ENCODE data around the gene GCLM.
A peak's percentile ranks its signal among the peaks of the same experiment; 100 is the strongest.

GCLM gene

GRCh38 chr1:93846206-93846991 lies 62.8 kb downstream of the GCLM start:
- peak; percentile 94 for DNase-seq

DNA sequence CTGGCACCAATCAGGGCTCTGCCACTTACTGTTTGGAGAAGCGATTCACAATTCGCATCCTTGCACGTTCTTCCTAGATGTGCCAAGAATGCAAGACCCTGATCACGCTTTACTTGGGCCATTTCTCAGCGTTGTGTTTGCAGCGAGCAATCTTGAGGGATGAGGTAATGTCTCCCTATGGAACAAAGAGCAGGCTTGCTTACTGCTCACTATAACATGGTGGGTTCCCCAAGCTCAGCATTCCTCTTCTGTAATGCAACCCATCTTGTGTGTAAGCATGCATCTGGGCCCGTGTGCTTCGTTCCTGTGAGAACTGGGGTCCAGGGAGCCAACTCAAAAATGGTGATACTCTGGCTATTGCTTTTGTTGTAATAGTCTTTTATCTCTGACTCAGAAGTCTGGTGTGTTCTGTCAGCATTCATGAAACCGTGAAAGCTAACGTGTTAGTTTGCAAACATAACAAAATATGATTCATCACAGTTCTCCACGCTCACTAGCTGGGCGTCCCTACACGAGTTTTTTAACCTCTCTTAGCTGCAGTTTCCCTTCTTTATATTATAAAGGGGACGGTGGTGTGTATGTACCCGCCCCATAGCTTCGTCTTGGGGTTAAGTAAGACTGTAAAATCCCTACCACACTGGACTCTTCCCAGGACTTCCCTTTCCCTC lies 63.6 kb downstream of the GCLM start:
- peak; percentile 52 for DNase-seq

- peak; percentile 85 for DNase-seq
Measured at GRCh38 chr1:93844262-93845045, 64.8 kb downstream of the GCLM start.

GRCh38 chr1:93842750-93843500 lies 66.3 kb downstream of the GCLM start:
- no peak for DNase-seq

DNA sequence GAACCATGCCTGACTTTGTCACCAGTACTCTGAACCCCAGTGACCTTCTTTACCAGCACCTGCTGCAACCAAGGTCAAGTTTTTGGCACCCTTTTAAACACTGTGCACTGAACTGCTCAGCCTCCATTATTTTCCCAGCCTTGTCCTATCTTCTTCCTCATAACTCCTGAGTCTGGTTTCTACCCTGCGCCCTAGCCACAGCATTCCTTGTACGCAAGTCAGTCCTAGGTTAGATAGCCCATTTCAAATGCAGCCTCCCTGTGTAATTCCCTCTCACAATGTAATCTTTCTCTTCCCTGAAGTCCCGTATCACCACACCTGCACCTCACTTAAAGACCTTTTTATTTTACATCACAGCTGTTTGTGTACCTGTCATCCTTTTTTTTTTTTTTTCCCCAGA lies 67.5 kb downstream of the GCLM start:
- no peak for DNase-seq

GRCh38 chr1:93840956-93841482 lies 68.2 kb downstream of the GCLM start:
- no peak for DNase-seq

DNA sequence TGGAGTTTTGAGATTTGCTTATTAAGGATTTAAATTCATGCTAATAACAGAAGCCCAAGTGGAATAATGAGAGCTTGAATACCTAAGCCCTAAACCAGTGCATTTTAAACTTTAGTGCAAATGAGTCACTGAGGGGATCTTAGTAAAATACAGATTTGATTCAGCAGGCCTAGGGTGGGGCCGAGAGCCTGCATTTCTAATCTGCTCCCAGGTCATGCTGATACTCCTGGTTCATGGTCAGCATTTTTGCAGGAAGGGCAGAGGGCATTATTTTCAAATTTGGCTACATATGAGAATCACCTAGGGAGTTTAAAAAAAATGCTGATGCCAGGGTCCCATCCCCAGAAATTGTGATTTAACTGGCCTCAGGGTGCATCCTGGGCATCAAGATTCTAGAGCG lies 69.5 kb downstream of the GCLM start:
- no peak for DNase-seq

GRCh38 chr1:93839307-93839706 lies 69.9 kb downstream of the GCLM start:
- no peak for DNase-seq

GRCh38 chr1:93837961-93838360 lies 71.3 kb downstream of the GCLM start:
- DNase-seq = no peak

Measured in NCI-H82 (cell line).